ENCODE results near the gene SRA1. TPM values are rescaled to one million over a fixed set of nuclear protein-coding genes. Genes with fewer than 3 reads are reported as not detected.

The SRA1 gene
- total and polyA plus RNA-seq, 2 of the 8 experiments (the other 6 are each of a cell fraction or from before 2014, with no cell fraction given) = 27.4 to 39.4 TPM

- TF ChIP-seq CHD7 (IDR thresholded peaks at IDR 0.05; ENCODE audit: insufficient replicate concordance, low read length) = no peak
- TF ChIP-seq CHD1 (IDR thresholded peaks at IDR 0.05; ENCODE audit: low read depth, low read length) = no peak
- TF ChIP-seq FOSL1 (IDR thresholded peaks at IDR 0.05; ENCODE audit: insufficient read depth, low read depth, low read length) = no peak
- TF ChIP-seq TAF1 (IDR thresholded peaks at IDR 0.05; ENCODE audit: low read depth, low read length) = no peak
- TF ChIP-seq RBBP5 (IDR thresholded peaks at IDR 0.05; ENCODE audit: borderline replicate concordance, low read depth, low read length) = no peak
- no peak for TF ChIP-seq ASH2L (IDR thresholded peaks at IDR 0.05; ENCODE audit: low read length)
- TF ChIP-seq EGR1 (IDR thresholded peaks at IDR 0.05; ENCODE audit: borderline replicate concordance, low read depth, low read length) = no peak
- no peak for TF ChIP-seq RNF2 (IDR thresholded peaks at IDR 0.05; ENCODE audit: borderline replicate concordance, low read depth, low read length, missing control alignments, poor library complexity, severe bottlenecking)
- no peak for TF ChIP-seq SP4 (IDR thresholded peaks at IDR 0.05; ENCODE audit: low read length)
- no peak for TF ChIP-seq MAX (IDR thresholded peaks at IDR 0.05)
These were observed 11.3 kb upstream of the SRA1 start (continued) for GRCh38 chr5:140568443-140569063.

All from H1 (cell line).